Testis (tissue), 2 donors: ENCODE measurements around the gene CCDC57.

Source experiments
- POLR2A ChIP-seq: fragments of 450-650 bp; IDR thresholded peaks from one replicate; pipeline ENCODE4 v1.6.1; 2017; ENCODE audit warnings: antibody characterized with exemption, mild to moderate bottlenecking, moderate library complexity
- TF ChIP-seq, protein P1 (sequence below), 3 experiments: fragments of 450-650 bp in 2 of 3; fragments of 200-600 bp in 1 of 3; sonication (generic) in 1 of 3; IDR thresholded peaks; one replicate each; pipeline ENCODE4 v1.5.1; 2016 to 2019; ENCODE audit warnings: antibody characterized with exemption in 3 of 3, mild to moderate bottlenecking in 2 of 3, moderate library complexity in 1 of 3

DNA sequence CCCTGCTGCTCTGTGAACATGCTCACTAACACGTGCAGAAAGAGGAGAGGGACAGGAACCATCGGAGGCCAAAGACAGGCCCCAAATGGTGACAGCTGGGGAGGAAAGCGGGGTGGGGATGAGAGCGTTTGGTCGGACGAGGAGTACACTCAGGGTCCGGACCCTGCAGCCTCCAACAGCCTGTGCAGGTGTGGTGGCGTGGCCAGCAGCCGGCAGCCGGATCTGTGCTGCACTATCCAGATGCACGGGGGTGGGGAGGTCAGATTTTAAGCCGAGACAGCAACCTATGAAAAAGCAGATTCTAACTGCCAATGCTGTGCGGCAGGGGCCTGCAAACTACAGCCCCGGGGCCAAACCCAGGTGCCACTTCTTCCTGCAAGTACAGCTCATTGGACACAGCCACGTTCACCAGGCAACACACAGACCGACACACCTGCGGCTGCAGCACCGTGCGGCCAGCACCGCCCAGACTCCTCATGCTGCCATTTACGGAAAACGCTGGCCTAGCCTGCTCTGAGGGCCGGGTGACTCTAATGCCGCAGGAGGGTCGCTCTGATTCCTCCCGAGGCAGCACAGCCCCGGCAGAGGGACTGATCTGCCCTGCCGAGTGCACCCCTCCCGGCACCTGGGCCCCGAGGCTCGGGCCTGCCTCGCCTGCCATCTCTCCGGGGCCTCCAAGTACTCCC, 37.4 kb upstream of the CCDC57 start:
- TF ChIP-seq, protein P1, sequence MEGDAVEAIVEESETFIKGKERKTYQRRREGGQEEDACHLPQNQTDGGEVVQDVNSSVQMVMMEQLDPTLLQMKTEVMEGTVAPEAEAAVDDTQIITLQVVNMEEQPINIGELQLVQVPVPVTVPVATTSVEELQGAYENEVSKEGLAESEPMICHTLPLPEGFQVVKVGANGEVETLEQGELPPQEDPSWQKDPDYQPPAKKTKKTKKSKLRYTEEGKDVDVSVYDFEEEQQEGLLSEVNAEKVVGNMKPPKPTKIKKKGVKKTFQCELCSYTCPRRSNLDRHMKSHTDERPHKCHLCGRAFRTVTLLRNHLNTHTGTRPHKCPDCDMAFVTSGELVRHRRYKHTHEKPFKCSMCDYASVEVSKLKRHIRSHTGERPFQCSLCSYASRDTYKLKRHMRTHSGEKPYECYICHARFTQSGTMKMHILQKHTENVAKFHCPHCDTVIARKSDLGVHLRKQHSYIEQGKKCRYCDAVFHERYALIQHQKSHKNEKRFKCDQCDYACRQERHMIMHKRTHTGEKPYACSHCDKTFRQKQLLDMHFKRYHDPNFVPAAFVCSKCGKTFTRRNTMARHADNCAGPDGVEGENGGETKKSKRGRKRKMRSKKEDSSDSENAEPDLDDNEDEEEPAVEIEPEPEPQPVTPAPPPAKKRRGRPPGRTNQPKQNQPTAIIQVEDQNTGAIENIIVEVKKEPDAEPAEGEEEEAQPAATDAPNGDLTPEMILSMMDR (IDR thresholded peaks at IDR 0.05) = no peak
- no peak for TF ChIP-seq POLR2A
